SK-N-SH (cell line): ENCODE data around the gene CAPN11. TPM values are rescaled to one million over a fixed set of nuclear protein-coding genes. Genes with fewer than 3 reads are reported as not detected.

Experiments
- CTCF ChIA-PET: fragments of 300-600, 350-600 bp; formaldehyde crosslinking; extraction: SDS; loops from one replicate; lab custom pipeline; 2021; lab: Yijun Ruan, JAX
- POLR2A ChIA-PET: fragments of 350-600 bp; sonication (Branson Sonifier 250); formaldehyde crosslinking; extraction: SDS; loops from one replicate; lab custom pipeline; 2020; ENCODE audit warnings: antibody characterized with exemption, inconsistent platforms; lab: Yijun Ruan, JAX
- DNase-seq: peaks from one replicate; pipeline ENCODE4 v3.0.0; 2012
- H2AFZ ChIP-seq: fragments of 200-600 bp; sonication (generic); 2 replicates; pipeline ENCODE4 v1.8.1; 2016; ENCODE audit warnings: antibody characterized with exemption, mild to moderate bottlenecking, low read depth
- H3F3A ChIP-seq: fragments of 200-600 bp; sonication (generic); replicated peaks from 2 replicates; pipeline ENCODE3; 2016; ENCODE audit warnings: antibody characterized with exemption, mild to moderate bottlenecking; ENCODE audit not compliant: insufficient read depth
- H3K27ac ChIP-seq, 2 experiments: fragments of 200-500 bp in 1 of 2; fragments of 200-600 bp in 1 of 2; sonication (Bioruptor generic) in 1 of 2; sonication (generic), shearing (Covaris generic) in 1 of 2; 2 replicates each; pipeline versions ENCODE4 v1.5.1 to v1.6.1; 2014 to 2016; ENCODE audit warnings: low read depth in 2 of 2, inconsistent platforms in 1 of 2, low read length in 1 of 2, mild to moderate bottlenecking in 1 of 2, mixed read lengths in 1 of 2
- H3K27me3 ChIP-seq: fragments of 200-600 bp; sonication (generic), shearing (Covaris generic); 2 replicates; pipeline ENCODE4 v1.6.1; 2016; ENCODE audit warnings: mixed run types; ENCODE audit not compliant: insufficient read depth
- H3K36me3 ChIP-seq, 2 experiments: fragments of 200-500 bp in 1 of 2; fragments of 200-600 bp in 1 of 2; sonication (Bioruptor generic) in 1 of 2; sonication (generic) in 1 of 2; replicated peaks in 1 of 2; 2 replicates each; pipeline versions ENCODE3 to v1.5.1; 2014 to 2016; ENCODE audit warnings: low read length in 1 of 2, mild to moderate bottlenecking in 1 of 2; ENCODE audit not compliant: insufficient read depth in 2 of 2, control insufficient read depth in 1 of 2
- H3K4me1 ChIP-seq, 2 experiments: fragments of 200-500 bp in 1 of 2; fragments of 200-600 bp in 1 of 2; sonication (Bioruptor generic) in 1 of 2; sonication (generic), shearing (Covaris generic) in 1 of 2; 2 replicates each; pipeline versions ENCODE4 v1.5.1 to v1.6.1; 2014 to 2016; ENCODE audit warnings: low read depth in 1 of 2, low read length in 1 of 2, mixed run types in 1 of 2; ENCODE audit not compliant: insufficient read depth in 2 of 2, control insufficient read depth in 1 of 2
- H3K4me2 ChIP-seq: fragments of 200-600 bp; sonication (generic), shearing (Covaris generic); 2 replicates; pipeline ENCODE4 v1.6.1; 2017; ENCODE audit warnings: mixed run types
- H3K4me3 ChIP-seq, 2 experiments: fragments of 200-500 bp in 1 of 2; fragments of 200-600 bp in 1 of 2; sonication (Bioruptor generic) in 1 of 2; sonication (generic), shearing (Covaris generic) in 1 of 2; 2 replicates each; pipeline versions ENCODE4 v1.5.1 to v1.8.1; 2014 to 2016; ENCODE audit warnings: low read depth in 2 of 2, inconsistent platforms in 1 of 2, low read length in 1 of 2, mild to moderate bottlenecking in 1 of 2, mixed read lengths in 1 of 2, moderate library complexity in 1 of 2
- H3K79me2 ChIP-seq: fragments of 200-600 bp; sonication (generic); 2 replicates; pipeline ENCODE4 v1.8.1; 2017; ENCODE audit warnings: mild to moderate bottlenecking; ENCODE audit not compliant: insufficient read depth
- H3K9ac ChIP-seq: fragments of 200-600 bp; sonication (generic); 2 replicates; pipeline ENCODE4 v1.6.1; 2017; ENCODE audit warnings: mixed run types
- H3K9me2 ChIP-seq: fragments of 200-600 bp; sonication (generic); 2 replicates; pipeline ENCODE4 v1.6.1; 2017; ENCODE audit warnings: mixed run types
- H3K9me3 ChIP-seq: fragments of 200-600 bp; sonication (generic); 2 replicates; pipeline ENCODE4 v1.6.1; 2017; ENCODE audit warnings: mixed run types, mild to moderate bottlenecking, moderate library complexity
- H4K20me1 ChIP-seq: fragments of 200-600 bp; sonication (generic); 2 replicates; pipeline ENCODE4 v1.6.1; 2017; ENCODE audit warnings: mild to moderate bottlenecking, mixed run types; ENCODE audit not compliant: insufficient read depth
- CHD2 ChIP-seq: fragments of 150-350 bp; IDR thresholded peaks from 2 replicates; pipeline ENCODE4 v1.6.1; 2018; ENCODE audit warnings: low read length; ENCODE audit not compliant: partially characterized antibody
- JUND ChIP-seq: IDR thresholded peaks from 2 replicates; pipeline ENCODE4 v1.4.0; 2012
- MXI1 ChIP-seq: IDR thresholded peaks from 2 replicates; pipeline ENCODE4 v1.6.1; 2012; ENCODE audit warnings: mild to moderate bottlenecking, low read depth, low read length, improper control_type of control experiment
- NRF1 ChIP-seq: IDR thresholded peaks from 2 replicates; pipeline ENCODE4 v1.6.1; 2012; ENCODE audit warnings: low read depth, mild to moderate bottlenecking, low read length
- POLR2AphosphoS5 ChIP-seq: IDR thresholded peaks from 2 replicates; pipeline ENCODE4 v1.6.1; 2012; ENCODE audit warnings: low read depth, low read length
- RCOR1 ChIP-seq: fragments of 150-350 bp; IDR thresholded peaks from 2 replicates; pipeline ENCODE4 v1.6.1; 2017; ENCODE audit warnings: antibody characterized with exemption, low read length
- TAF1 ChIP-seq: IDR thresholded peaks from 2 replicates; pipeline ENCODE4 v1.6.1; 2012; ENCODE audit warnings: low read depth, mild to moderate bottlenecking, low read length, moderate library complexity, borderline replicate concordance
- WGBS: methylation state at CpG from one replicate; pipeline ENCODE4 v1.1.6; 2017; ENCODE audit warnings: low lambda C conversion rate; 5-methylcytosine and 5-hydroxymethylcytosine counted together
- polyA plus RNA-seq, 3 experiments: library from polyadenylated mRNA; depleted of rRNA; stranded (reverse); fragments of >200 nt; gene quantifications; 2 replicates each; pipeline ENCODE4 v1.2.3, GENCODE V29; 2012
- TF ChIP-seq, protein P1 (sequence below): IDR thresholded peaks from 2 replicates; pipeline ENCODE4 v1.6.1; 2012; ENCODE audit warnings: mild to moderate bottlenecking, low read depth, low read length, moderate library complexity
- TF ChIP-seq, protein P2 (sequence below): IDR thresholded peaks from 2 replicates; pipeline ENCODE4 v1.4.0; 2012; ENCODE audit warnings: low read depth

Gene CAPN11
- polyA plus RNA-seq, 1 of the 3 experiments (the other 2 are of a cell fraction) = not detected

DNA sequence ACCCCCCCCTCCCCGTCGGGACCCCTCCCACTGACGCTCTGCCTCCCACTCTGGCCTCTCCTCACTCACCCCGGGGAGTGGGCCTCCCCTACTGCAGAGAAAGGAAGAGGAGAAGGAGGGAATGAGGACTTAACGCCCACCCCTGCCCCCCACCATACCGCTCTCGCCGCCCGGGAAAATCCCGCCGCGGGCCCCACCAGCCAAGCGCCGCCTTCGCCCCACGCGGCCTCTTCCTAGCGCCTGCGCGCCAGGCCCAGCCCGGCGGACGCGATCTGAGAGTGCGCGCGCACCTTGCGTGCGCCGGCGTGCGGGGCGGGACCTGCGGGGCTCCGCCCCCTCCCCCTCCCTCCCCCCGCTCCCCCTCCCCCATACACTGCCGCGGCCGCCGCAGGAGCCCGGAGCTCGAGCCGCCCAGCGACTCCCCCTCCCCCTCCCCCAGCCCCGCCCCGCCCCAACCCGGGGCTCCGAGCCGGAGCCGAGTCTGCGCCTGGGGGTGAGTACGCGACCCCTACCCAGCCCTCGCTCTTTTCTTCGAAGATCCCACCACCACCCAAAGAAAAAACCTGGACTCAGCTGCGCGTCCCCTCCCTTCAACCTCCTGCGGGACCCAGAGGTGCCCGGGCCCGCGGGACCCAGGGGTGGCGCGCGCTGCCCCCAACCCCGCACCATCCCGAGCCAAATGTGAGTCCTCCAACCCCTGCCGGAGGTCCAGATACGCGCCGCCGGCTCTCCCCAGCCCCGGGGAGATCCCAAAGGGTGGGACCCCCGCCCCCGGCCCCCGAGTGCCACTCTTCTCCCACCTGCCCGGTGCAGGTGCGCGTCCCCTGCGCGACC, 31.2 kb upstream of the CAPN11 start, which contains the start of the genes MRPL14 and TMEM63B:
Gene MRPL14, minus strand, starts transcription at position 267 of the 834 bp plus-strand sequence. CDS start 10,841 bp downstream, outside the sequence.
Gene TMEM63B, plus strand, starts transcription at position 369 of the 834 bp plus-strand sequence. CDS start 7,031 bp downstream, outside the sequence.
- peaks cover 6% of the 10 kb centered on the region in 2 experiments for H3K36me3 ChIP-seq
- no peaks in the 10 kb centered on the region for H3K27me3 ChIP-seq
- peaks cover 88% of the 10 kb centered on the region for H3K79me2 ChIP-seq
- peak within 1 kb of the TSS; percentile 98 for H3K4me2 ChIP-seq
- H3K9me2 ChIP-seq = no peaks in the 10 kb centered on the region
- peaks cover 13% of the 10 kb centered on the region for H3F3A ChIP-seq
- H3K4me3 ChIP-seq = peak within 1 kb of the TSS; percentile 82 to 92
- no peaks in the 10 kb centered on the region for H3K9me3 ChIP-seq
- TF ChIP-seq TAF1 = peak; percentile 70
- peak; percentile 76 for TF ChIP-seq POLR2AphosphoS5
- no peak for TF ChIP-seq RCOR1
- no peak for TF ChIP-seq JUND
- peak; percentile 59; the same call in 1 of the 2 replicates for TF ChIP-seq MXI1
- TF ChIP-seq CHD2 = no peak
- TF ChIP-seq, protein P1, sequence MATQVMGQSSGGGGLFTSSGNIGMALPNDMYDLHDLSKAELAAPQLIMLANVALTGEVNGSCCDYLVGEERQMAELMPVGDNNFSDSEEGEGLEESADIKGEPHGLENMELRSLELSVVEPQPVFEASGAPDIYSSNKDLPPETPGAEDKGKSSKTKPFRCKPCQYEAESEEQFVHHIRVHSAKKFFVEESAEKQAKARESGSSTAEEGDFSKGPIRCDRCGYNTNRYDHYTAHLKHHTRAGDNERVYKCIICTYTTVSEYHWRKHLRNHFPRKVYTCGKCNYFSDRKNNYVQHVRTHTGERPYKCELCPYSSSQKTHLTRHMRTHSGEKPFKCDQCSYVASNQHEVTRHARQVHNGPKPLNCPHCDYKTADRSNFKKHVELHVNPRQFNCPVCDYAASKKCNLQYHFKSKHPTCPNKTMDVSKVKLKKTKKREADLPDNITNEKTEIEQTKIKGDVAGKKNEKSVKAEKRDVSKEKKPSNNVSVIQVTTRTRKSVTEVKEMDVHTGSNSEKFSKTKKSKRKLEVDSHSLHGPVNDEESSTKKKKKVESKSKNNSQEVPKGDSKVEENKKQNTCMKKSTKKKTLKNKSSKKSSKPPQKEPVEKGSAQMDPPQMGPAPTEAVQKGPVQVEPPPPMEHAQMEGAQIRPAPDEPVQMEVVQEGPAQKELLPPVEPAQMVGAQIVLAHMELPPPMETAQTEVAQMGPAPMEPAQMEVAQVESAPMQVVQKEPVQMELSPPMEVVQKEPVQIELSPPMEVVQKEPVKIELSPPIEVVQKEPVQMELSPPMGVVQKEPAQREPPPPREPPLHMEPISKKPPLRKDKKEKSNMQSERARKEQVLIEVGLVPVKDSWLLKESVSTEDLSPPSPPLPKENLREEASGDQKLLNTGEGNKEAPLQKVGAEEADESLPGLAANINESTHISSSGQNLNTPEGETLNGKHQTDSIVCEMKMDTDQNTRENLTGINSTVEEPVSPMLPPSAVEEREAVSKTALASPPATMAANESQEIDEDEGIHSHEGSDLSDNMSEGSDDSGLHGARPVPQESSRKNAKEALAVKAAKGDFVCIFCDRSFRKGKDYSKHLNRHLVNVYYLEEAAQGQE = 0 out of 2 replicates have a peak, but pooled peaks have one; percentile 9
- TF ChIP-seq, protein P2, sequence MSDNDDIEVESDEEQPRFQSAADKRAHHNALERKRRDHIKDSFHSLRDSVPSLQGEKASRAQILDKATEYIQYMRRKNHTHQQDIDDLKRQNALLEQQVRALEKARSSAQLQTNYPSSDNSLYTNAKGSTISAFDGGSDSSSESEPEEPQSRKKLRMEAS = peak; percentile 56
- peak; percentile 94 for TF ChIP-seq NRF1
- peak; percentile 100 for DNase-seq
- peak within 1 kb of the TSS; percentile 58 to 77 for H3K27ac ChIP-seq
- peaks cover 42% of the 10 kb centered on the region for H4K20me1 ChIP-seq
- H2AFZ ChIP-seq = peak within 1 kb of the TSS; percentile 86; the same call in 1 of the 2 replicates
- WGBS = under 1% methylated on average over 23 of the region's 80 CpGs
- H3K9ac ChIP-seq = peak within 1 kb of the TSS; percentile 78
- peaks cover 23 to 34% of the 10 kb centered on the region in 2 experiments; a peak in 3 of 4 replicates for H3K4me1 ChIP-seq
- ChIA-PET CTCF (interaction anchor here (1.0 to 2.0 kb wide), 5 partner anchors 17 to 358 kb away, joined by 3 to 7 read pairs (median 3); no protein-coding TSS in a partner anchor), POLR2A (no interaction called here)
